GM19455 (cell line): ENCODE data around the gene SLC1A7.

Source experiments
- ATAC-seq: cut with Tn5 transposase; IDR thresholded peaks from one replicate; pipeline ENCODE4 v1.9.1; 2021; ENCODE audit not compliant: unreplicated experiment

The SLC1A7 gene

GRCh38 chr1:53062708-53063591, 79.5 kb downstream of the SLC1A7 start:
- no peak for ATAC-seq

- ATAC-seq = no peak
Measured at GRCh38 chr1:53061859-53062707, 80.4 kb downstream of the SLC1A7 start, which contains the start of gene PODN. PODN (plus strand) TSS chr1:53062213; CDS start chr1:53069856, 7,643 bp downstream.

GRCh38 chr1:53061123-53061858, 81.1 kb downstream of the SLC1A7 start:
- no peak for ATAC-seq

GRCh38 chr1:53060579-53060978, 81.9 kb downstream of the SLC1A7 start:
- no peak for ATAC-seq

GRCh38 chr1:53057127-53057526, 85.3 kb downstream of the SLC1A7 start:
- no peak for ATAC-seq

GRCh38 chr1:53051676-53052075, 90.8 kb downstream of the SLC1A7 start:
- ATAC-seq = no peak

- no peak for ATAC-seq
Measured at GRCh38 chr1:53050310-53050709, 92.1 kb downstream of the SLC1A7 start.

GRCh38 chr1:53049574-53049967, 92.9 kb downstream of the SLC1A7 start:
- ATAC-seq = no peak

- no peak for ATAC-seq
Measured at GRCh38 chr1:53048960-53049573, 93.4 kb downstream of the SLC1A7 start.

GRCh38 chr1:53047737-53048736, 94.4 kb downstream of the SLC1A7 start:
- ATAC-seq = no peak

- no peak for ATAC-seq
Measured at GRCh38 chr1:53046930-53047329, 95.5 kb downstream of the SLC1A7 start.

- no peak for ATAC-seq
Measured at GRCh38 chr1:53044926-53045325, 97.5 kb downstream of the SLC1A7 start.

GRCh38 chr1:53043271-53043670, 99.2 kb downstream of the SLC1A7 start:
- ATAC-seq = no peak

- no peak for ATAC-seq
Measured at GRCh38 chr1:53038566-53038965, 103.9 kb downstream of the SLC1A7 start.
